Stimulated activated CD8-positive, alpha-beta memory T cell treated with anti-CD3 and anti-CD28 coated beads, Interleukin-7, amount 100 ng/mL, for 24 hours (primary cell): ENCODE data around the gene SLC7A6.

Source experiments
- DNase-seq: peaks from one replicate; pipeline ENCODE4 v3.0.0-alpha.2; 2020; ENCODE audit warnings: low read depth

SLC7A6 gene

DNA sequence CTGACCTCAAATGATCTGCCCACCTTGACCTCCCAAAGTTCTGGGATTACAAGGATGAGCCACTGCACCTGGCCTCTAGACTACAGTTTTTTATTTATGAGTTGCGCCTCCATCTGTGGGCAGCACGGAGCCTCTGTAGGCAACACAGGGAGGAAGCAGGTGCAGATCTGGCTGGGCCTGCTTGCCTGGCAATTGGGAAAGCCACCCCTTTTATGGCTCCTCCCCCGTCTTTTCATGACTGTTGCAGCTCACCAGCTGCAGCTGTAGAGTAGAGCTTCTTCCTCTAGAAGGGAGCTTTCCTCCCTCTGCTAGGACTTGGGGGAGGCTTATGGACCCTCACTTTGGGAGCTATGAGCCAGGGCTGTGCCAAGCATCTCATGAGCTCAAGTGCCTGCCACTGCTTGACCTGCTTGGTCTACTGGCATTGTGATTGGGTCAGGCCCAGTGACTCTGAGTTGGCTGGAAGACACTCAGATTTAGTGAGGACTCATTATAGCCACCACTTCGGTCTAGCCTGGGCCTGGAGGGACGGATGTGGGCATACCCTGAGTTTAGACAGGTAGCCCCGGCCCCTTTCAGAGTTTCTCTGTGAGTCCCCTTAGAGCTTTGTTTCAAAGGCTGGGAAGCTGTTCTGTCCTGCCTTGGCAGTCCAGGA, 6.9 kb upstream of the SLC7A6 start:
- DNase-seq, result no peak

DNA sequence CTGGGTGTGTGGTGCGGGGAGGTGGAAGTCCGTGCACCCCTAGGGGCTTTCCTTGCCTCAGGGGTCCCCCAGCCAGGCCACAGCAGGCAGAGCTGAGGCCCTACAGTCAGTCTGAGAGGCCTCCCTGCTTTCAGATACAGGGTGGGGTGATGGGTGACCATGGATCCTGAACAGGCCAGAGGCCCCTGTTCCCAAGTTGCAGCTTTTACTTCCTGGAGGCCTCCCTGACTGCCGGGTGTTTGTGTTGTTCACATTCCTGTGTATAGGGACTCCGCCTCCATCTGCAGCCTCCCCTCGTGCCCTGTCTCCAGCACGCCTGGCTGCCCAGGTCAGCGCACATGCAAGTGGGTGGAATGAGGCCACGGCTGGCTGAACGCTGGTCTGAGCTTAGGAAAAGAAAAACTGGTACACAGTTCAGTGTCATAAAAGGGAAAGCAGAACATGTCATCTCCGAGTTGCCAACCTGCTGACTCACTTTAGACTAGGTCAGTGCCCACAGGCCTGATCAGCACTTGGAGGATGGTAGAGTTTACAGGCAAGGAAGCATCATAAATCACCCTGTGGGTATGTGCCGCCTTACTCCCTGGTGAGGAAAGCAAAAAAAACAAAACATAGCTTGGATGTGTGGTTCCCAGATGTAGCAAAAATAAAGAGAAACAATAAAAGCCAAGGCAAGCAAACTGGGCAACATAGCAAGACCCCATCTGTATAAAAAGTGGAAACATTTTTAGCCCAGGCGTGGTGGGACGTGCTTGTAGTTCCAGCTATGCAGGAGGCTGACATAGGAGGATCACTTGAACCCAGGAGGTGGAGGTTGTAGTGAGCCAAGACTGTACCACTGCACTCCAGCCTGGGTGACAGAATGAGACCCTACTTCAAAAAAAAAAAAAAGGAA, 6.2 kb upstream of the SLC7A6 start:
- no peak for DNase-seq

DNA sequence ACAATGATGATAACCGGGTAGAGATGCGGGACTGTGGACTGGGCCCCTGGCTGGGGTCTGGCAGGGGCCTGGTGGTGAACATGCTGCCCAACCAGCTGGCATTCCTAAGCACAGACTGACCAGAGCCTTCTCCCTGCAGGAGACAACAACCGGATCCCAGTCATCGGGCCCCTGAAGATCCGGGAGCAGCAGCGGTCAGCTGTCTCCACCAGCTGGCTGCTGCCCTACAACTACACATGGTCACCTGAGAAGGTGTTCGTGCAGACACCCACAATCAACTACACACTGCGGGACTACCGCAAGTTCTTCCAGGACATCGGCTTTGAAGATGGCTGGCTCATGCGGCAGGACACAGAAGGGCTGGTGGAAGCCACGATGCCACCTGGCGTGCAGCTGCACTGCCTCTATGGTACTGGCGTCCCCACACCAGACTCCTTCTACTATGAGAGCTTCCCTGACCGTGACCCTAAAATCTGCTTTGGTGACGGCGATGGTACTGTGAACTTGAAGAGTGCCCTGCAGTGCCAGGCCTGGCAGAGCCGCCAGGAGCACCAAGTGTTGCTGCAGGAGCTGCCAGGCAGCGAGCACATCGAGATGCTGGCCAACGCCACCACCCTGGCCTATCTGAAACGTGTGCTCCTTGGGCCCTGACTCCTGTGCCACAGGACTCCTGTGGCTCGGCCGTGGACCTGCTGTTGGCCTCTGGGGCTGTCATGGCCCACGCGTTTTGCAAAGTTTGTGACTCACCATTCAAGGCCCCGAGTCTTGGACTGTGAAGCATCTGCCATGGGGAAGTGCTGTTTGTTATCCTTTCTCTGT, 5.1 kb upstream of the SLC7A6 start:
- no peak for DNase-seq

DNA sequence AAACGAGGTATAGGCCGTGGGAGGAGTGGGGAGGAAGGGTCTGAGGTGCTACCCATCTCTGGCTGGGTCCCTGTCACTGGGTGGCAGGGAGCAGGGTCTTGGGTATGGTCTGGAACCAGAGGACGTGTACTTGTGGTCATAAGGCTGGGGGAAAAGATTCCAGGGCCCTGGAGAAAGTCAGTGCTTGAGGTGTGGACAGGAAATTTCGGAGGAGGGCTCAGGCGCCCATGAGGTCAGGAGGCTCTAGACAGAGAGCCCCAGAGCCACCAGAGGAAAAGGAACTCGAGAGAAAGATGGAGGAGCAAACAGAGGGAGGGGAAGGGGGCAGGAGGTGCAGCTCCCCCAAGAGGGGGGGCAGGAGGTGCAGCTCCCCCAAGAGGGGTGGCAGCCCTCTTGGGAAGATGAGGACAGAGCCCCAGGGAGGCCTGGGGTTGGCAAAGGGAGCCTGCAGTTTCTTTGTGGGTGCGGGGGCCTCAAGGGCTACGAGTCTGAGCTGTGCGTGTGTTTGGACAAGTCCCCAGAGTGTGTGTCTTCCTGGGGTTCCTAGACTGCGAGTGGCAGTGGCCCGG, 683 bp upstream of the SLC7A6 start:
- no peak for DNase-seq

DNA sequence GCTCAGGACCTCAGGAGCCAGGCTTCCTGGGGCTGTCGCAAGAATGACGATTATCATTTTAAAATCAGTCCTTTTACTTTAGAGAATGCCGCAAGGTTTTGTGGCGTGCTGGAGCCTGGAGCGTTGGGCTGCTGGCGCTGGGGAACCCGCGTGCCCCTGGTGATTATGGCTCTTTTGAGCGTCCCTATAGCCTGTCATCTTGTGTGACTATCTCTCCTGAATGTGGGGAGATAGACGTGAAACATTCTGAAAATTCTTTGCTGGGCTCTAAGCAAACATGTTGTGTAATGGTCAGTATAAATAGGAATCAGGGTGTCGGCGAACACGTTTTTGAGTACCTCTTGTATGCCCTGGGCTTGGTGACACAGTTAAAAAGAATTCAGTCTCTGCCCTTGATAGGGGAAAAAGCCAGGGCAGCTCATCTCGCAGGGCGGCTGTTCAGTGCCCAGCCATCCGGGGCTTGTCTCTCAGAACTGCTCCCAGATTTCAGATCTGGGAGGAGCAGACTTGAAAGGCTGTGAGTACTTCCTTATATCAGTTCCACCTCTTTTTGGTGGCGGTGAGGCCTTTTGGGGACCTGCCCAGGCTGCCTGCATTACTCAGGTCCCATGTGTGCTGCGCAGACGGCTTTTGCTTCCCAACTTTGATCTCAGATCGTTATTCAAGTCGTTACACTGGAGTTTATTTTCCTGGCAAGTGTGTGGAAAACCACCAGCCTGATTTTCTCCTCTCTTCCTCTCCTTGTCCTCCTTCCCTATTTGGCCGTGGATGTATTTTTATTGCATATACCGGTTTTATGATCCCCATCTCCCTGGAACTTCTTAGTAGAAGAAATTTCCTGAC, 973 bp downstream of the SLC7A6 start:
- DNase-seq, result no peak

DNA sequence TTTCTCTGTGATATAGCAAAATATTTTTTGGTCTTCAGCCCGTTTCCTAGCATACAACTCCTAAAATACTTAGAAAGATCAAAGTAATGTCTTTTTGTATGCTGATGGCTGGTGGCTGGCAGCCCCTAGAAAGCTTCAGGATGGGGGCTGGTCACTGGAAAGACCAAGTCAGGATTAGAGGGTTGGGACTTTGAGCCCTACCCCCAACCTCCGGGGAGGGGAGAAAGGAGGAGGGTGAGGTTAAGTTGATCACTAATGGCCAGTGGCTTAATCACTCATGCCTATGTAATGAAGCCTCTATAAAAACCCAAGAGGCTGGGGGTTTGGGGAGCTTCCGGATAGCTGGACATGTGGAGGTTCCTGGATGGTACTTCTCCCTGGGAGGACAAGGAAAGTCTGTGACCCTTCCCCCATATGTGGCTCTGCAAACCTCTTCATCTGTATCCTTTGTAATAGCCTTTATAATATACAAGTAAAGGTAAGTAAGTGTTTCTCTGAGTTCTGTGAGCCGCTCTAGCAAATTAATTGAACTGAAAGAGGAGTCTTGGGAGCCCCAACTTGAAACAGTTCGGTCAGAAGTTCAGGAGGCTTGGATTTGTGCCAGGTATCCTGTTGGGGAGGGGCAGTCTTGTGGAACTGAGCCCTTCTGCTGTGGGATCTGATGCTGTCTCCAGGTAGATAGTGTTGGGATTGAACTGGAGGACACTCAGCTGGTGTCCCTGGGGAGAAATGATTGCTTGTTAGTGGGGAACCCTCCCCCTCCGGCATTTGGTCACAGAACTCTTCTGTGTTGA, 3.5 kb downstream of the SLC7A6 start:
- no peak for DNase-seq

DNA sequence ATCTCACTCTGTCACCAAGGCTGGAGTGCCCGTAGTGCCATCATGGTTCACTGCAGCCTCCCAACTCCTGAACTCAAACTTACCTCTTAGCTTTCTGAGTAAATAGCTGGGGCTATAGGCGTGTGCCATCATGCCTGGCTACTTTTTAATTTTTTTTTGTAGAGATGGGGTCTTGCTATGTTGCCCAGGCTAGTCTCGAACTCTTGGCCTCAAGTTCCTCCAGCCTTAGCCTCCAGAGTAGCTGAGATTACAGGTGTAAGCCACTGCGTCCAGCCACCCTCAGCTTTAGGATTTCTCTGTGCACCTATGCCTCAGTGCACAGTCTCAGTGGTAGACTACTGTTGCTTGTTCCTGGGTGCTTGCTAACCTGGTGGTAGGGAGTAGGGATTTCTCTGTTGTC, 5.5 kb downstream of the SLC7A6 start:
- DNase-seq, result no peak

DNA sequence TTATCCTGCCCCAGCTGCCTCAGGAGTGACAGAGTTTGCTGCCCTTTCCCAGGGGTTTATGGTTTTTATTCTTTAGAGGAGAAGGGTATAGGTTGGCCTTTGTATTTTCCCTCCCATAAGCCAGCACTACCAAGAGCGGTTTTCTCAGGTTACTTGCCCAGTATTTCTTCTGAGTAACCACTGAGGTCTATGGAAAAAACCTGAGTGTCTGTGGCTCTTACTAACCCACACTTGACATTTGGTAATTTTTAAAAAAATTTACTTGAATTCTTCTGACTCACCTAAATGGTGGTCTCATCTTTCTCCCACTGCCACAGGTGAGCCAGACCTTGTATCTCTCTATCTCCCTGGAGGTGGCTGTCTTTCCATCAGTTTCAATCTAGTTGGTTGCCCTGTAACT, 6.0 kb downstream of the SLC7A6 start:
- no peak for DNase-seq

DNA sequence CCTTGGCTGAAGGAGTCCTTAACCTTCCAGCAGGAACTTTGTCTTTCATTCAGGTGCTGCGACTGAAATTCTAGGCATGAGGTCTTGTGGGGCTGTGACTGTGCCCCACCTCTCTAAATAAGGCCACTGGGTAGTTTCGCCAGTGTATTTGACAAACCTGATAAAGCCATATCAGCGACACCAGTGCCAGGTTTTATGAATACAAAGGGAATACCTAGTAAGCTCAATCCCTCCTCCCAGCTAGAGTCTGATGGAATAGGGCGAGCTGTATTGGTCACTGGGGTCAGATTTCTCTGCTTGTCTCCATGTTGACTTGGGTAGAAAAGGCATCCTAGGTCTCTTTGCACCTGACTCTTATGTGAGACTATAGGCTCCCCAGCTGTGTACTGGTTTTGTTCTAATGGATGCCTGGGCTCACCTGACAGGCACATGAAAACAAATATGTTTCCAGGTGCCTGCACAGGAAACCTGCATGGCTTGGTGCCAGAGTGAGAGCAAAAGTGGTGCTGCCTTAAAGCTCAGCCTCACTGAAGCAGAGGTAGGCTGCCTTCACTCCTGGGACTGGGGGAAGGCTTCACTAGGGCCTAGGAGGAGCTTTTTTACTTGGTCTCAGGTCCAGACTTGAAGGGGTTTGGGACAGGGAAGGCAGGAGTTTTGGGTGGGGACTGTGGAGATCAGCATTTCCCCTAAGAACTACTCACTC, 8.3 kb downstream of the SLC7A6 start:
- no peak for DNase-seq

DNA sequence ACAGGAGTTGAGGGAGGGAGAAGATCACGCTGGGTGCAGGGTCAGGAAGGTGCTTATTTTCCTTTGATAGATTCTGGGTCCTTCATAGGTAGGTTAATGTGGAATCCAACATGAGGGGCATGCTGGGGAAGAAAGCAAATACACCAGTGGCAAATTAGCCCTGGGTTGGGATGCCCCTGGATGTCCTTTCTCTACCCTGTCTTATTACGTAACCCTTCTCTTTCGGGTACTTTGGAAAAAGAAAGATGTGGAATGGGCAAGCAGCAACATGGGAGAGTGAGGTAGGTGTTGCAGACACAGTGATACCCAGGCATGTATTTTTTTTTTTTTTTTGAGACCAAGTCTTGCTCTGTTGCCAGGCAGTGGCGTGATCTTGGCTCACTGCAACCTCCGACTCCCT, 9.1 kb downstream of the SLC7A6 start:
- no peak for DNase-seq

DNA sequence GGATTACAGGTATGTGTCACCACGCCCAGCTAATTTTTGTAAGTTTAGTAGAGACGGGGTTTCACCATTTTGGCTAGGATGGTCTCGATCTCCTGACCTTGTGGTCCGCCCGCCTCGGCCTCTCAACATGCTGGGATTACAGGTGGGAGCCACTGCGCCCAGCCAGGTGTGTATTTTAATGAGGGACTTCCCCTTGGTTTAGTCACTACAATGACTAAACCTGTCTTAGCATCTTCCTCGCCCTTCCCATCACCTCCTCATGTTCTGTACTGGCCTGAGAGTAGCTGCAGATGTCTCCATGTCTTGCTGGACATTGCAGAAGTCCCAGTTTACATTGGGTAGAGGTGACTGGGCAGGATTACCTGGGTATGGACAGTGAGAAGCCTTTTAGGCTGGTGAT, 9.6 kb downstream of the SLC7A6 start:
- no peak for DNase-seq

DNA sequence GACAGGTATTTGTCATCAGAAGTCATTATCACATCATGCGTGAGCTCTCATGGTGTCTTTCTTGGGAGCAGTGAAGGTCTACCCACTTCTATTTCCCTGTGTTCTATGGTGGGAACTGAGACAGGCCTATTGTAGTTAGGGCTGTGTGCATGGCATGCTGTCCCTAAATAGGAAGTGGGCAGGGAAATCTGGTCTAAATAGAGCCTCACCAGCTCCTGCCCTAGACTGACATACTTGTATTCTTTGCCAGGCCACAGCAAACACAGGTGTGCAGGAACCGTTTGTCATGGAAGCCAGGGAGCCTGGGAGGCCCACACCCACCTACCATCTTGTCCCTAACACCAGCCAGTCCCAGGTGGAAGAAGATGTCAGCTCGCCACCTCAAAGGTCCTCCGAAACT, 10.1 kb downstream of the SLC7A6 start:
- no peak for DNase-seq

DNA sequence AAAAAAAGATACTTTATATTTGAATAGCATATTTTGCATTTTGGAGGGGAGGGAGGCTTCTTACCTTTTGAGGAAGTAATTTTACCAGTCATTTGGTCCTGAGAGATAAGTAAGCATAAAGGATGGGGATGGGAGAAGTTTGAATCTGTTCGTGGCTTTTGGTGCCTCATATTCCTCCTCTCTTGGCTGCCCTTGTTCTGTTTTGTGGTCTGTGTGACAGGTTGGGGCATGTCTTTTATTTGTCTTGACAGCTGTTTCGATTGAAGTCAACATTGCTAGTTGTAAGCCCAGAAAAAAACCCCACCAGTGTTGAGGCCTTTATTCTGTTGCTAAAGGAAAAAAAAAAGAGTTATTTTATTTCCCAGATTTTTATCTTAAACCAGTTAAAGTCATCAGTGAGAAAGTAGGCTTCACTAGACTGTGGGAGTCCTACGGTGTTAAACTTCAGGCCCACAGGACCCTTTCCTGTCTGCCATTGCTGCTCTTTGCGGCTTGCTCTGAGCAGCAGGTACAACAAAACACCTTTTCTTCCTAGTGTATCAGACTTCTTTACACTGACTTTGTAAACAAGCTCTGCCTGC, 11.4 kb downstream of the SLC7A6 start:
- no peak for DNase-seq

DNA sequence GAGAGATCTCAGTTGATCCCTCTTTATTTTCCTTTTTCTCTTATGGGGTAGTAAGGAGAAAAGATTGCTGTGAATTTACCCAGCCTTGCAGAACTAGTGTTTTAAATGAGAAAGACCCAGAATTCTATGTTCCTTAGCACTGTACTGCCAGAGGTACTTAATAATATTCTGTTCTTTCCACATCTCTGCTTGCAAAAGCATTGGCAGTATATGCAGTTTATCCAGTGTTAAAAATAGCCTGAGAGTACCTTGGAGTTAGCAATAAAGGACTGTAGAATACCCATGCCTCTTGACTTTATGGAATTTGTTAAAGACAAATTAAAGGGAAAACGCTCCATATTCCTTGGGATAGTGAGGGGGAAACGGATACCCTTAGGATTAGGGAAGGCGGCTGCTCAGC, 11.9 kb downstream of the SLC7A6 start:
- no peak for DNase-seq

DNA sequence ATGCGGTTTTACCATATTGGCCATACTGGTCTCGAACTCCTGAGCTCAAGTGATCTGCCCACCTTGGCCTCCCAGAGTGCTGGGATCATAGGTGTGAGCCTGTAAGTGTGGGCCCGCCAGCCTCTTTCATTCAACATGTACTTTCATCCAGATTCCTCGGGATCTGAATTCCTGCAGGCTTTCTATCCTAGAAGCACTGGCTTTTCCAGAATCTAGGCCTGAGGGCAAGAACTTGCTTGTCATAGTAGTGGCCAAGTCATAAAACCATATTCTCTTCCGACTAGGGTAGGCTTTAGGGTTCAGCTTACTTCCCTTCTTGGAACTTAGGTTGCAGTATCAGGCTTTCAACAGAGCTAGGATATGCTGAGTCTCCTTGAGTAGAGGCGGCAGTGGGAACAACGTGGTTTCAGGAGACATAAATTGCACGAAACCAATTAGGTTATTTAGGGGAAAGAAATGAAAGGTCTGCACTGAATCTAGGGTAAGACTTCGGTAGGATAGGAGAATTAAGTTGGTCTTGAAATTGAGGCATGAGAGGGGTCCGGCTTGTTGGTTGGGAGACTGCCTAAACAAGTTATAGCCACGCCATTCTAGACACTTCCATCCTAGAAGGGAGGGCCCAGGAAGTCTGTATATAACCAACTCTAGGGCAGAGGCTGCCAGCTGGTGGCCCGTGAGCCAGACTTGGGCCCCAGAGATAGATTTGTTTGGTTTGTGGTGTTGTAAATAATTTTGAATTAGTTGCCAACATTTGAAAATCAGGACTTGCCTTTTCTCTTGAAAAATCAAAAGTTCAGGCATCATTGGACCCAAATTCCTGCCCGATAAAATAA, 15.6 kb downstream of the SLC7A6 start:
- DNase-seq, result no peak

DNA sequence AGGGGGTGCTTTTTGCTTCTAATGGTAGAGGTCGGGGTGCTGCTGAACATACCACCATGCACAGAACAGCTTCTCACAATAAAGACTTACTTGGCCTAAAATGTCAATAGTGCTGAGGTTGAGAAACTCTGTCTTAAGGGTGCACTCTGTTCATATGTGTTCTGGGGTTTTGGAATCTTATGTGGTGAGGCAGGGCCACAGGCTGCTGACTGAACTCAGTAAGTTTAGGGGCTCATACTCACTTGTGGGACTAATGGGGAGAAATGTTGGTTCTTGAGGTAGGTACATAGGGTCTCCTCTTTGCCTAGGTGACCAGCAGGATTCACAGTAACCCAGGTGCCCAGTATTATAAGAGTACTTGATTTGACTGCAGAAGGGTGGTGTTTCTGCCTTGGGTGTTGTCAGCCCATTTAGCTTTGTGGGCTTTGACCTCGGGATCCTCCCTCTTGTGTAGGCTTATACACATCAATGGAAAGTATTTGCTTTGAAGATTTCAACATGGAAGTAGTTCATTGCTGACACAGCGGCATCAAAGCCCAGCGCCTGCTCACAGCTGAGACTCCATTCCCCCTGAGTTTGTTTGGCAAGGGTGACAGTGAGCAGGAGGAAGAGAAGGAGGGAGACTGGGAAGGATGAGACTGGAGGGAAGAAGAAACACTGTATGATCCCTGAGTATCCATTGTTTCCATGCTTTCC, 17.2 kb downstream of the SLC7A6 start:
- no peak for DNase-seq

DNA sequence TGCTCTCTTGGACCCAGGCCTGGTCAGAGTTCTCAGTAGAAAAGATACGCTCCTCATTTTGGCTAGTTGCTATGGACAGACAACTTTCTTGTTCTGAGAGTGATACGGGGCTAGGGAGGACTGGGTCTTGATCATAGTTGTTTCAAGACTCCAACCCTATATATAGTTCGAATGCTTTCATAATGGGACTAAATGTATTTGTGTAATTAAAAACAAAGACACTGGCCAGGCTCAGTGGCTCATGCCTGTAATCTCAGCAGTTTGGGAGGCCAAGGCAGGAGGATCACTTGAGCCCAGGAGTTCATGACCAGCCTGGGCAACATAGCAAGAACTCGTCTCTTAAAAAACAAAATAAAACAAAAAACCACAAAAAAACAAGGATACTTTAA, 17.7 kb downstream of the SLC7A6 start:
- no peak for DNase-seq

DNA sequence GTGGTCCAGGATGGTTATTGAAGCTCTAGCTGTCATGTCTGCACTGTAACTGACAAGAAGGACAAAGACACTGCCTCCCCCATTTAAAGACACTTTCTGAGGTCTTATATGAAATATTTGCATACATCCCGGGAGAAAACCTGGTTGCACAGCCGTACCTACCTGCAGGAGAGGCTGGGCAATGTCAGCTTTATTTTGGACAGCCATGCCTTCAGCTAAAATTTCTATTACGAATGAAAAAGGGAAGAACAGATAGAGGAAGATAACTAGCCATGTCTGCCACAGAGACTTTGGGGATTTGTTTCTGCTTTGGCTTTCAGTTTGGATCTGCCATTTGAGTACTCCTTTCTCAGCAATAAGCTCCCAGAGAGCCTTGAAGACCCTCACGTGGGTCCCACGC, 19.0 kb downstream of the SLC7A6 start:
- no peak for DNase-seq
